H54 (cell line): Measurements from ENCODE around the gene AGRN.

Experiments used
- DNase-seq: peaks from one replicate; pipeline ENCODE4 v3.0.0; 2011; ENCODE audit warnings: low spot score, mixed read lengths; ENCODE audit not compliant: insufficient read length
- FAIRE-seq: peaks from 3 replicates; lab custom pipeline; 2011; peaks lifted over from hg19 to GRCh38; lab: Jason Lieb, UNC
- POLR2A ChIP-seq: IDR thresholded peaks from 2 replicates; pipeline ENCODE4 v1.6.1; 2011; ENCODE audit warnings: low read depth, mild to moderate bottlenecking, low read length

AGRN gene

DNA sequence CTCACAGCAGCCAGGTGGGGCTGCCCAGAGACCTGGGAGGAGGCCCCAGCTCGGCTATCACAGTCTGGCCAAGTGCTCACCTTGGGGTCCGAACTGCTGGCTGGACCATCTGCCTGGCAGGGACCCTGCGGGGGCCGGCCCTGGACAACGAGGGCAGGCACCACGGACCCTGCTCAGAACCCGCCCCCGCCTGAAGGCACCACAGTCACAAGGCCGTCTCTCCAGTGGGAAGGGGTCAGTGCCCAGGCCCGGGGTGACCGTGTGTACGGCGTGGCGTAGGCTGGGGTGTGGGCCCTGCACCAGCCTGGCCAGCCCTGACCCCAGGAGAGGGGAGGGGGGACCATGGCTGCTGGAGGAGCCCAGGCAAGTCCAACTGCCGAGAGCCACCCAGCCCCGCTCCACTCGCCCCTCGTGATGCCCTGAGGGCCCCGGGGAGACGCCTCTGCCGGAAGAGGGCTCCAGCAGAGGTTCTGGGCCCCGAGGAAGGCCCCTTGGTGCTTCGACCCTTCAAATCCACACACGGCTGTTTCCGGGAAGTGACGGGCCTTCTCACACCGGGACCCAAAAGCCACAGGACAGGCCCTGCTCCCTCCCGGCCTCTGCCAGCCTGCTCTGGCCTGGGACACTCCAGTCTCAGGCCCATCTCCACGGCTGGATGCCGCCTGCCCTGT, 65.4 kb downstream of the AGRN start:
- DNase-seq (no peak), FAIRE-seq (no peak)
- no peak for TF ChIP-seq POLR2A

DNA sequence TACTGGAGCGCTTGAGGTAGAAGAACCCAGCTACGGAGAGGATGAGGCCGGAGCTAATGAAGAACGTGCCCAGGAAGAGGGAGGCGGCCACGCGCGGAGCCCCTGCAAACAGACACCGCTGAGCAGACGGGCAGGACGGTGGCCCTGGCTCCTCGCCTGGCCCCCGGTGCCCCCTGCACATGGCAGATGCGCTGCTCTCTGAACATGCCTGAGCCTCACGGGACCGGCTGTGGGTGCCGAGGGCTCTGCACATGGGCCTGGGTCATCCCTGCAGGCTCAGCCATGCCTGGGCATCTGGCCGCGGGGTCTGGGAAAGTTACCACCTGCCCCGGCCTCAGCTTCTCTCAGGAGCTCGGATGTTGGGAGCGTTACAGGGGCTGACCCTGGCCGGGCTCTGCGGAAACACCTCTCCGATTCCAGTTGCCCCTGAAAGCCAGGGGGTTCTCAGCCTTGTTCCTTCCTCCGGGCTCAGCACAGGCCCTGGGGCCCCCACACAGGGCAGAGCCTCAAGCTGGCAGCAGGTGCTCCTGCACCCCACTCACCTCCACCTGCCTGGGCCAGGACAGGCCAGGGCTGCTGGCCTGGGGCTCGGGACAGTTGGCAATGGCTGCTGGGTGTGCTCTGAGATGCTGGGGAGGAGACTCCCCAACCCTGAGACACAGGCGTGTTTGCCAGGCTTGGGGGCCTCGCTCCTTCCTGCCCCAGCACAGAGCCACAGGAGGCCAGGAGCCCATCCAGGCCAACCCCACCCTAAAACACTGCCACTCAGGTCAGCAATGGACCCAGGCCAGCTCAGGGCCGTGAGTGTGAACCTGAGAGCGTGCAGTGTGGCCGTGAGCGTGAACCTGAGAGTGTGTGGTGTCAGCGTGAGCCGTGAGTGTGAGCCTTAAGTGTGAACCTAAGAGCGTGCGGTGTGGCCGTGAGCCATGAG, 66.3 kb downstream of the AGRN start:
- TF ChIP-seq POLR2A = no peak
- FAIRE-seq (no peak), DNase-seq (no peak)

DNA sequence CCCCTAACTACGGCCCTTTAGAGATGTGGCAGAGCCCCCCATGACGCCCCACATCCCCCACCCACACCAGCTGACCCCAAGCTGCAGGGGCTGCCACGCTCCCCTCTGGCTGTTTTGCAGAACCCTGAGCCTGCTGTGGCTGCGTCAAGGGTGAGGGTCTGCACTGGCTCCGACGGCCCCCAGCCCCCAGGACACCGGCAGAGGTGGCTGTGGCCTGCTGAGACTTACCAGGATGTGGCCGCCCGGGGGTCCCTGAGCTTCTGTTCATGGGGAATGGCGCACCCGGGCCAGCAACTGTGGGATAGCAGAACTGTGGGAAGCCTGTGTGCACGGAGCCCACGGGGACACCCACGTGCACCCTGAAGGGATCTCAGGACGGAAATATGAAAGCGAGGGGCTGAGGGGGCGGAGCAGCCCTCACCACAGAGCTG, 67.0 kb downstream of the AGRN start:
- FAIRE-seq (no peak), DNase-seq (no peak)
- no peak for TF ChIP-seq POLR2A

- FAIRE-seq (no peak), DNase-seq (no peak)
- no peak for TF ChIP-seq POLR2A
These were observed 67.6 kb downstream of the AGRN start for GRCh38 chr1:1087351-1088028.

- DNase-seq (no peak), FAIRE-seq (no peak)
- no peak for TF ChIP-seq POLR2A
These were observed 68.3 kb downstream of the AGRN start for GRCh38 chr1:1088029-1088800.

GRCh38 chr1:1088801-1089680, 69.1 kb downstream of the AGRN start:
- no peak for DNase-seq
- no peak for FAIRE-seq
- no peak for TF ChIP-seq POLR2A

DNA sequence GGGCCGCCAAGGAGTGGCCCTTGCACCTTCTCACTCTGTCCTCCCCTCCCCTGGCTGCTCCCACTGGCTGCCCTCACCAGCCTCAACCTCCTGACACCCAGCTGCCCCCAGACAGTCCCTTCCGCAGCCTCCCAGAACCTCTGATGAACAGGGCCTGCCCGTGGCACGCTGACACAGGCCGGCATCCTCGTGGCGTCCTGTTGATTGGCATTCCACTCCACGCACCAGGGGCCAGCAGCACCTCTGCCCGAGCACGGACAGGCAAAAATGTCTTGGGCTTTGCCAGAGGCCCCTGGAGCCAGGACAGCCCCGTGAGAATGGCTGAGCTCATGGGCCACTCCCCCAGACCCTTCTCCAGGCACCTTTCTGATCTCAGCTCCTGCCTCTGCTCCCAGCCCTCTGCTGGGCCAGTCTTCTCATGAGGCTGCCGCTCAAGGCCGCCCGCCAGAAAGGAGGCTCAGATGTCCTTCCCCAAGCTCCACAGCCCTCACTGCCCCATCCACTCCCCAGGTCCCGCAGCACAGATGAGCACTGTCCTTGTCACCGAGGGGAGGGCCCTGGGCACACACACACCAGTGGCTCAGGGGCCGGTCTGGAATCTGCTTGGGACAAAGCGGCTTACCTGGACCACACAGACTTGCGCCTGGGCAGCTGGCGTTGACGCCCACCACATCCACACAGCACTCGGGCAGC, 70.0 kb downstream of the AGRN start:
- no peak for DNase-seq
- TF ChIP-seq POLR2A = no peak
- FAIRE-seq = no peak

DNA sequence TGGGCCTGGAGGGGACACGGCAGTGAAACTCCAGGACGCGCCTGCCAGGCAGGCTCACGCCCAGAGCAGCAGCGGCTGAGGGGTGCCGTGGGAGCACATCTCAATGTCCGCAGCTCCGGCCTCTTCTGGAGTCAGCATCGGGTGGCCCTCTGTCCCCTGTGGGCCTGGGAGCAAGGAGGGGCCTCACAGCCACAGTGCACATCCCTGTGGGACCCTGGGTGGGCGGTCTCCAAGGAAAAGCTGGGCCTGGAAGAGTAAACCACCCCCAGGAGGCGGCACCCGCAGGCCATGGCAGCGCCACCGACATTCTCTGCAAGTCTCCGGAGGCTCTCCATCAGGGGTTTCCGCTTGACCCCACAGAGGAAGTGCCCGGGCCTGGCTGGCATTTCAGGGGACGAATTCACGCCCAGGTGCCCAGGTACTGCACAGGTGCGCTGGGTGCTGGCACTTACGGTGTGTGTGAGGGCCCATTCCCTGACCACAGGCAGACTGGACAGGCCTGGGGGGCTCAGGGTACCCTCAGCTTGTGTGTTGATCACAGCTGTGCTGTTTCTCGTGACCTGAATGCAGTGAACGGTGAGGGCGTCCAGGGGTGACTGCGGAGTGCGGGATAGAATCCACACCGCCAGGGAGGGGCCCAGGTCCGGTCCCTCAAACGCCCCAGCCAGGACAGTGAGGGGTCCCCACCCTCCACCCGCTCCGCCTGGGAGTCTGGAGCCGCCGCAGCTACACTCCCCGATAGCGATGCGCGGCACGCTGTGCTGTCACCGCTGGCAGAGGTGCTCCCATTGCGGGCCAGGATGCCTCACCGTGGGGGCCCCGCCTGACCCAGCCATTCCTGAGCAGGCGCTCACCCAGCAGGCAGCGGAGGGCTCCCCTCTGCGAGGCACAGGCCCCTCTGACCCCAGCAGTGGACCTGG, 70.8 kb downstream of the AGRN start:
- TF ChIP-seq POLR2A = no peak
- FAIRE-seq = no peak
- no peak for DNase-seq

GRCh38 chr1:1091344-1092148, 71.6 kb downstream of the AGRN start:
- FAIRE-seq = no peak

GRCh38 chr1:1092149-1092855, 72.4 kb downstream of the AGRN start:
- FAIRE-seq (no peak), DNase-seq (no peak)
- TF ChIP-seq POLR2A = no peak

More at GRCh38 chr1:1091344-1092148, 71.6 kb downstream of the AGRN start:
- no peak for TF ChIP-seq POLR2A
- no peak for DNase-seq
